GM21786 (cell line): ENCODE data around the gene TMEM120B.
"Not testable (repeated sequence)": the region's sequence is repeated elsewhere in the genome, so short reads cannot be mapped to it uniquely, and the experiment has no call there.

ENCODE experiments used
- ATAC-seq: cut with Tn5 transposase; IDR thresholded peaks from one replicate; pipeline ENCODE4 v1.9.1; 2021; ENCODE audit not compliant: unreplicated experiment

TMEM120B gene

GRCh38 chr12:121712461-121713256 lies at the start of gene TMEM120B:
TSS of gene TMEM120B (plus strand) at chr12:121712752. CDS start at chr12:121712896, 144 bp downstream.
- peak; percentile 64 for ATAC-seq

GRCh38 chr12:121663610-121663929 lies 49.0 kb upstream of the TMEM120B start:
- ATAC-seq = no peak

GRCh38 chr12:121666829-121667228 lies 45.7 kb upstream of the TMEM120B start:
- not testable (repeated sequence) for ATAC-seq

- ATAC-seq = no peak
Observed at GRCh38 chr12:121668750-121669520, 43.6 kb upstream of the TMEM120B start.

GRCh38 chr12:121669521-121669900 lies 43.0 kb upstream of the TMEM120B start, which contains the start of gene MORN3:
TSS of gene MORN3 (minus strand) at chr12:121669654. CDS start at chr12:121669483, 171 bp downstream.
- no peak for ATAC-seq

- ATAC-seq = no peak
Observed at GRCh38 chr12:121673013-121673511, 39.5 kb upstream of the TMEM120B start.

GRCh38 chr12:121676190-121676589 lies 36.4 kb upstream of the TMEM120B start:
- ATAC-seq = no peak

GRCh38 chr12:121678305-121678704 lies 34.2 kb upstream of the TMEM120B start:
- no peak for ATAC-seq

- no peak for ATAC-seq
Observed at GRCh38 chr12:121678716-121679300, 33.7 kb upstream of the TMEM120B start.

- not testable (repeated sequence) for ATAC-seq
Observed at GRCh38 chr12:121679661-121680197, 32.8 kb upstream of the TMEM120B start.

- ATAC-seq = no peak
Observed at GRCh38 chr12:121688966-121689365, 23.6 kb upstream of the TMEM120B start.

GRCh38 chr12:121689430-121689829 lies 23.1 kb upstream of the TMEM120B start:
- ATAC-seq = no peak

- not testable (repeated sequence) for ATAC-seq
Observed at GRCh38 chr12:121692744-121693143, 19.8 kb upstream of the TMEM120B start.

- no peak for ATAC-seq
Observed at GRCh38 chr12:121693155-121693687, 19.3 kb upstream of the TMEM120B start.

- ATAC-seq = no peak
Observed at GRCh38 chr12:121697093-121697698, 15.4 kb upstream of the TMEM120B start.

- ATAC-seq = not testable (repeated sequence)
Observed at GRCh38 chr12:121697861-121698260, 14.7 kb upstream of the TMEM120B start.

GRCh38 chr12:121701667-121702277 lies 10.8 kb upstream of the TMEM120B start:
- no peak for ATAC-seq

- ATAC-seq = no peak
Observed at GRCh38 chr12:121702944-121703343, 9.6 kb upstream of the TMEM120B start.

GRCh38 chr12:121705514-121705913 lies 7.0 kb upstream of the TMEM120B start:
- ATAC-seq = no peak
